ENCODE measurements around the gene MRPS30.
"Not testable (repeated sequence)": the region's sequence is repeated elsewhere in the genome, so short reads cannot be mapped to it uniquely, and the experiment has no call there.

Gene MRPS30

DNA sequence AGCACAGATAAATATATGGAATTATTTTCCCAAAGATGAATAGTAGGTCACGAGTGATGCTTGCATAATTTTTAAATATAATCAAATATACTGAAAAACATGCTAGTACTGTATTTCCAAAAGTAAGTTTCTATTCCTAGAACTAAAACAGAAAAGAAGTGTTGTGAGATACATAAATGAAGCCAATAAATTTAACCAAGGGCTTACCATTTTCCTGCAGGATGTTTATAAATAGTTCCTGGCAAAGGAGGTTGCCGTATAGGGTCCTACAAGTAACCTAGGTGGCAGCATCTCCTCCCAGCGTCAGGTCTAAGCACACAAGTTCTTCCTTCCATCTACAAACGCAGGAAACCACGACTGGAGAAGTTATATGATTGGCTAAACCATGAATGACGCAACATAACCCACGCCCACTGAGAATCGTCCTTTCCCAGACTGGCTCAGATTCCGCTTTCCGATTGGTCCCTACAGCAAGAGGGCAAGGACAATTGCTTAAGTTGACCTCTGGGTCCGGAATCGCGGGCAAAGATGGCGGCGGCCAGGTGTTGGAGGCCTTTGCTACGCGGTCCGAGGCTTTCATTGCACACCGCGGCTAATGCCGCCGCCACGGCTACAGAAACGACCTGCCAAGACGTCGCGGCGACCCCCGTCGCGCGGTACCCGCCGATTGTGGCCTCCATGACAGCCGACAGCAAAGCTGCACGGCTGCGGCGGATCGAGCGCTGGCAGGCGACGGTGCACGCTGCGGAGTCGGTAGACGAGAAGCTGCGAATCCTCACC, at the start of gene MRPS30:
Gene MRPS30 (plus strand): TSS at position 513 of the 780 bp plus-strand sequence. CDS start 16 bp downstream, at position 529.
- DNase-seq (ENCODE audit: low read depth in 2 of 2), result peak; percentile 81 to 86

DNA sequence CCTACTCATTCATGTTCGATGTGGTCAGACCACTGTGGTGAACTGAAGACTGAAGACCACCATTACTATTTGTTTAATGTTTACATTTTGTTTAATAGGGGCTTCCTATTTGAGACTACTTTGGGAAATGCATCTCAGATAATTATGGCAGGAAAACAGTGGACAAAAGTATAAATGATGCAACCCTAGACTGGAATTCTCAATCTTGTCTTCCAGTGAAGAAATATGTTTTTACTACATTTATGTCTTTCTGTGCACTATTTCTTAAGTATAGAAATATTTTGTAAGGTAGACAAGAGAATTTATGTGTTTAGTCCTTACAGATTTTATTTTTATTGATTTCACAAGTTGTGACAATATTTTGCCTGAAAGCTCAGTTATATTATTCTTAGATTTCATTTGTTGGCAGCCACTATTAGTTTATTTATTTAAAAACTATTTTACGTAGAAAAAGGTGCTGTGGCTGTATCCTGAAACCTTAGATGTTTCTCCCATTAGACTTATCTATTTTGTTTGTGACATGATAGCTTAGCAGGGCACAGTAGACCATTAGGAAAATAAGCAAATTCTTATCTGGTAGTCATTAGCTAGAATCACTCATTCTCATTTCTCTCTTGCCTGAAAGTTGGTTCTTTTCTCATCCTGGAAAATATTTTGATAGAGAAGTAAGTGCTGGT, 39.4 kb upstream of the MRPS30 start:
- no peak for DNase-seq (ENCODE audit: low read depth in 2 of 2)

DNA sequence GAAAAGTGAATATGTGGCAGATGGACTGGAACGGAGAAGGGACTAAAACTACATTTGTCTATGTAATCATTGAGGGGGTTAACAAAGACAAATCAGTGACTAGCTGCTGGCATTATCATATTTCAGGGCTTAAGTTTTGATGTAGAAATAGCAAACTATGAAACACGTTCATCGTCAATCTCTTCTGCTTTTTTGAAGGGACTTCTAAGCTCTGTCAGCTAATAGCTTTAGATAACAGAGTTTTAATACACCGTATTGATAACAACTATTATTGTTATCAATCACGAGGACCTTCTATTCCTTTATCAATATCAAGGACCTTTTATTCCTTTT, 38.9 kb upstream of the MRPS30 start:
- DNase-seq (ENCODE audit: low read depth in 2 of 2), result no peak

GRCh38 chr5:44770780-44771717, 37.7 kb upstream of the MRPS30 start:
- DNase-seq (ENCODE audit: low read depth in 2 of 2), result no peak

GRCh38 chr5:44772397-44772796, 36.4 kb upstream of the MRPS30 start:
- not testable (repeated sequence) for DNase-seq (ENCODE audit: low read depth in 2 of 2)

DNA sequence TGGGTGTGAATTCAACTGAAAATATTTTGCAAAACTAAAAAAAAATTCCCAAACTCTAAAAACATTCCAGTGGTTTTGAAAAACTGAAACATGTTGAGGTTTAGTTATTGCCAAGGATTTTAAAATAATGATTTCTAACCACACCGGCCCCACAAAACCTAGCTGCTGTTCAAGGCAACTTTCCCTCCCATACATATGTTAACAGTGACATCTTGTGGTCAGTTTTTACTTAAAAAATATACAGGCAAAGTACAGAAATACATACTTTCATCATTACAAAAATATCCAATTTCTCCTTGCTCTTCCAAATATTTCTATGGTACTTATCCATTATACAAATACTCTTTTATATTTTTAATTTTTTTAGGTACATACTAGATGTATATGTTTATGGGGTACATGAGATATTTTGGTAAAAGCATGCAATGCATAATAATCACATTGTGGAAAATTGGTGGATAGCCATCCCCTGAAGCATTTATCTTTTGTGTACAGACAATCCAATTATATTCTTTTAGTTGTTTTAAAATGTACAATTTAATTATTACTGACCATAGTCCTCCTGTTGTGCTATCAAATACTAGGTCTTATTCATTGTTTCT, 34.4 kb upstream of the MRPS30 start:
- DNase-seq (ENCODE audit: low read depth in 2 of 2), result no peak

DNA sequence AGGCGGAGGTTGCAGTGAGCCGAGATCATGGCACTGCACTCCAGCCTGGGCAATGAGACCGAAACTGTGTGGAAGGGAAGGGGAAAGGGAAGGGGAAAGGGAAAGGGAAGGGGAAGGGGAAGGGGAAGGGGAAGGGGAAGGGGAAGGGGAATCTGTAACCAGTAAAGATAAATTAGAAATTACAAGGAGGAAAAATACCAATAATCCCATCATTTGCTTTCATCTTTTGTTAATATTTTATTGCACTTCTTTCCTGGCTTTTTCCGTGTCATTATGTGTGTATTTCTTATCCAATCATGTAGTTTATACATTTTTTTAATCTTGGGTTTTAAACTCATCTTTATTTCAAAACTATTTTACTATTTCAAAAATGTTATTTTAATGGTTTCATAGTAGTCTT, 29.6 kb upstream of the MRPS30 start:
- DNase-seq (ENCODE audit: low read depth in 2 of 2), result no peak

GRCh38 chr5:44783634-44784315, 25.0 kb upstream of the MRPS30 start:
- DNase-seq (ENCODE audit: low read depth in 2 of 2), result no peak

DNA sequence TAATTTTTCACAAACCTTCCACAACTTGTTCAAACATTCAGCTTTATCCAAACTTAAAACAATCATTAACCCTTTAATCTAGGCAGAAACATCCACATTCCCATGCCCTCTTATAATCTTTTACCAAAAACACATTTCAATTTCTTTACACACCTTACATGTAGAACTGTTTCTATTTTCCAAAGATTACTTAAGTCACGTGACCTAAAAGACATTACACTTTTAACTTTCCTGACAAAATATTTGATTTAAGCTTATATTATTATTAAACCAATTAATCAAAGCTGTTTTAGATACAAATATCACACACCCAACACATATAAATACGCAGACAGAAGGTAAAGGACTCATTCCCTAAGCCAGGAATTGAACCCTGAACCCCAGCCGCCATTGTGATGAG, 21.0 kb upstream of the MRPS30 start:
- no peak for DNase-seq (ENCODE audit: low read depth in 2 of 2)

DNA sequence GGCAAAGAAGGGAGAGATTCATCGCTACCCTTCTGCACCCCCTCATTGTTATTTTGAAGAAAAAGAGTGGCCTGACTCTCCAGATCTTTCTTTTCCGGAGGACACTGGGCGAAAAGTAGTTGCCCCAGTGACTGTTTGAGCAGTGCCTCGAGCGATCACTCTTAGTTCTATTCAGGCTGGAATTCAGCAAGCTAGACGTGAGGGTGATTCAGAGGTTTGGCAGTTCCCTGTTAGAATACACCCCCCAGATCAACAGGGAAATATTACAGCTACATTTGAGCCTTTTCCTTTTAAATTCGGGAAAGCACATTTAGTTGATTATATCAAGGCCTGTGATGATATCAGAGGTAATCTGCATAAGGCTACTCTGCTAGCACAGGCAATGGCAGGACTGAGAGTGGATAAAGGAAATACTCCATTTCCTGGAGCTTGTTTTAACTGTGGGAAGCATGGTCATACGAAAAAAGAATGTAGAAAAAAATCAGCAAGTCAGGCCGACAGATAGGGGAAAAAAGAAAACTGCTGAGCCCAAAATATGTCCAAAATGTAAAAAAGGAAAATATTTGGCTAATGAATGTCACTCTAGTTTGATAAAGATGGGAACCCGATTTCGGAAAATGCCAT, 19.3 kb upstream of the MRPS30 start:
- DNase-seq (ENCODE audit: low read depth in 2 of 2), result not testable (repeated sequence)

GRCh38 chr5:44792031-44792673, 16.6 kb upstream of the MRPS30 start:
- DNase-seq (ENCODE audit: low read depth in 2 of 2), result not testable (repeated sequence)

- DNase-seq (ENCODE audit: low read depth in 2 of 2), result no peak
Observed at GRCh38 chr5:44794371-44794770, 14.4 kb upstream of the MRPS30 start.

DNA sequence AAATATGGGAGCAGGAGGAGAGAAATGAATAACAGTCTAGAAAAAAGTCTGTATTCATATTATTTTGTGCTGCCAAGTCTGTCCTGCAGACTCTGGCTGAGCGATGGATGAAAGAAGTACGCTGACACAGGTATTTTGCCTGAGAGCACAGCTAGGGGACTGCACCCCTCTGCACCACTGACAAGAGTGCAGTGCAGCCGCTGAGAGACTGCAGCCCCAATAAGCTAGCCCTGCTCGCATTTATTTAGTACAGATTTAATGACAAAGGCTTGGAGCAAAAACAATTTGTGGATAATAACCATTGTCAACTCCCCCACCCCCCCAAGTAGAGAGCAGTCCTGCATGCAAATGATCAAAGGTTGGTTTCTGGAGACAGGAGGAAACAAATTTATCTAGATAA, 13.3 kb upstream of the MRPS30 start:
- no peak for DNase-seq (ENCODE audit: low read depth in 2 of 2)

DNA sequence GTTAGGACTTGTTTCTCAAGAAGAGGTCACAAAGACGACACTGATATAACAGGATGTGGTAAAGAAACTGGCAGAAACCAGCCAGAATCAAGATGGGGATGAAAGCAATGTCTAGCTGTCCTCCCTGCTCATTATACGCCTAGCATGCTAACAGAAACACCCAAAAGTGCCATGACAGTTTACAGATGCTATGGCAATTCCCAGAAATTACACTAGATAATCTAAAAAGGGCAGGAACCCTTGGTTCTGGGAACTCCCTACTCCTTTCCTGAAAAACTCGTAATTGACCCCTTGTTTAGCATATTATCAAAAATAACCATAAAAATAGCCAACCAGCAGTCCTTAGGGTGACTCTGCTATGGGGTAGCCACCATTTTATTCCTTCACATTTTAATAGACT, 10.9 kb upstream of the MRPS30 start:
- no peak for DNase-seq (ENCODE audit: low read depth in 2 of 2)

DNA sequence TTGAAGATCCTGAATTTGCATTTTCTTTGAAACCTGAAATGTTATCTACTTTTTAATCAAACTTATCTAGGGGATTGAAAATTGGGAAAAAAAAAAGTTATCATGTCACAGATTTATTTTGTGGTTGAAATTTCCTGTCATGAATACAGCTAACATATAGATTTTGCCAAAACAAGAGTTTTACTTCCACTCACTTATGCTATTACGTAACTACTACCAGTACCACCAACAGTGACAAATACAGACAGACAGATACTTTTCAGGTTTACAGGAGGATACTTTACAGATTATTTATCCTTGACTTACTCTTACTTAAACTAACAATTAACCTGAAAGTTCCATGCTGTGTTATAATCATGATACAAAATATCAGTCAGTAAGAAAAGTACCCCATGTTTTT, 6.8 kb upstream of the MRPS30 start:
- no peak for DNase-seq (ENCODE audit: low read depth in 2 of 2)

DNA sequence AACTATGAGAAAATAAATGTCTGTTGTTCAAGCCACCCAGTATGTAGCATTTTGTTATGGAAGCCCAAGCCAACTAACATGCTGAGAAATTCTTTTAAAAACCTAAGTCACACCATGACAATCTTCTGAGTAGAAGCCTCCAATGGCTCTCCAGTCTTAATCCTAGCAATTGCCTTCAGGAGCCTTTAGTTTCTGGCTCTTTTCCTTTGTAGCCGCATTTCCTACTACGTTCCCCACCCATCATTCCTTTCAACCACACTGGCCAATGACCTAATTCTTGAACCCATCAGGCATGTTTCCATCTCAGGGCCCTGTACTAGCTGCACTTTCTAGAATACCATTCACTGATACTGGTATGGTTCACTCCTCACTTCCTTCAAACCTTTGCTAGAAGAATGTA, 2.1 kb upstream of the MRPS30 start:
- no peak for DNase-seq (ENCODE audit: low read depth in 2 of 2)

- no peak for DNase-seq (ENCODE audit: low read depth in 2 of 2)
Observed at GRCh38 chr5:44807269-44807668, 1.5 kb upstream of the MRPS30 start.

DNA sequence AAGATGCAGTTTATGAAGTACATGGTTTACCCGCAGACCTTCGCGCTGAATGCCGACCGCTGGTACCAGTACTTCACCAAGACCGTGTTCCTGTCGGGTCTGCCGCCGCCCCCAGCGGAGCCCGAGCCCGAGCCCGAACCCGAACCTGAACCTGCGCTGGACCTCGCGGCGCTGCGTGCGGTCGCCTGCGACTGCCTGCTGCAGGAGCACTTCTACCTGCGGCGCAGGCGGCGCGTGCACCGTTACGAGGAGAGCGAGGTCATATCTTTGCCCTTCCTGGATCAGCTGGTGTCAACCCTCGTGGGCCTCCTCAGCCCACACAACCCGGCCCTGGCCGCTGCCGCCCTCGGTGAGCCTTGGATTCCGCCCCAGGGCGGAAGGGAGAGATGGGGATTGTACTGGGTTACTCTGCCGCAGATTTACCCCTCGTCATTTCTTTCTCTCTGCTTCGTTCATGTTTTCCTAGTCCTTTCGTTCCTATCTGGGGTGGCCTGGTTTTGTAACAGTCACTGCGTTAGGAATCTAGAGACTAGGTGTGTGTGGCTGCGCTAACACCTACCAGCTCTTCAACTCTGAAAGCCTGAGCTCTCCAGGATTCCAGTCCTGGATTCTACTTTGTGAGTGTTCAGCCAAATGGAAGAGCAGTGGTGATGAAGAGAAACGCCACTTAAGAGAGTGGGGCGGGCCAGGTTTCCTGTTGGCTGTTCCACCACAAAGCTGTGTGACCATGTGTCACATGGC, 638 bp downstream of the MRPS30 start:
- DNase-seq (ENCODE audit: low read depth in 2 of 2), result peak; percentile 6 to 31

GRCh38 chr5:44809956-44810420, 1.2 kb downstream of the MRPS30 start:
- DNase-seq (ENCODE audit: low read depth in 2 of 2), result no peak

DNA sequence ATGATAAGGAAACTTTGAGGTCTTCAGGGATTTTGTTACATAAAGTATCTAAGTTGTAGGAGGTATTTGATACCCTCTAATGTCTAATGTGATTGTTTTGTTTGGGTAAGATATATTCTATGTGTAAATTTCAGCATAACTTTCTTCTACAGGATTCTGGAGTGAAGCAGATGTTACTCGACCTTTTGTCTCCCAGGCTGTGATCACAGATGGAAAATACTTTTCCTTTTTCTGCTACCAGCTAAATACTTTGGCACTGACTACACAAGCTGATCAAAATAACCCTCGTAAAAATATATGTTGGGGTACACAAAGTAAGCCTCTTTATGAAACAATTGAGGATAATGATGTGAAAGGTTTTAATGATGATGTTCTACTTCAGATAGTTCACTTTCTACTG, 6.0 kb downstream of the MRPS30 start:
- DNase-seq (ENCODE audit: low read depth in 2 of 2), result no peak
